GM21619 (cell line): ENCODE measurements around the gene ENO4.

Experiments used
- ATAC-seq: cut with Tn5 transposase; IDR thresholded peaks from one replicate; pipeline ENCODE4 v1.9.1; 2021; ENCODE audit not compliant: unreplicated experiment

ENO4 gene

DNA sequence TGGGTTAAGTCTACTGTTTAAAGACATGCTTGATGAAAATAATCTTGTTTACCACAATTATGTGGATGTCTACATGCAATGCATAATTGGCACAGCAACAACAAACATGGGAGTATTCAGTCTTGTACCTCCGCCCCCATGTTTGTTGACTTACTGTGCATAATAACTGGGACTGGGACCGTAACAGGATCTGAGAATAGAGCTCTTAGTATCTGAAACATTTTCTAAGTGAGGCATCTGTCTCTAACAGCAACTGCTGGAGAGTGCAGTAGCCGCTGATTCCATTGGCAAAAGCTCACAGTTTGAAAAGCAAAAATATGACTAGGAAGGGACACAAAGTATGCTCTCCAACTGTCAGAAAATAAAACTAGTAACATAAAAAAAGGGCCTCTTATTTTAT is 61.6 kb downstream of the ENO4 start:
- ATAC-seq = no peak

DNA sequence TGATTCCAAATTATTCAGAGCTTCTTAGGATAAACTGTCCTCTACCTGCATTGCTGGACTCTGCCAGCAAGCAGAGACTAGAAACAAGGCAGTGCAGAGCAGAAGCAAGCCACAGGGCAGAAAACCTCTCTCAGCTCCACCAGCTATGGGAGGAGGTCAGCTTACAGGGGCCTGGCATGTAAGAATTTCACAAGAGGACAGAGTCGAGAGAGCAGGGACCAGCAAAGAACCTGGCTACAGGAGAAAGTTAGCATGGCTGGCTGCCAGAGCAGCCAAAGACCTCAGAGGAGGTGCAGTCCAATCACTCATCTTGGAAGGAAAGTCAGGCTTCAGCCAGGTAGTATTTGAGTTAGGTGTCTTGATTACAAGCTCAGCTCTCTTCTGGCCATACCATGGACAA is 62.9 kb downstream of the ENO4 start:
- no peak for ATAC-seq

DNA sequence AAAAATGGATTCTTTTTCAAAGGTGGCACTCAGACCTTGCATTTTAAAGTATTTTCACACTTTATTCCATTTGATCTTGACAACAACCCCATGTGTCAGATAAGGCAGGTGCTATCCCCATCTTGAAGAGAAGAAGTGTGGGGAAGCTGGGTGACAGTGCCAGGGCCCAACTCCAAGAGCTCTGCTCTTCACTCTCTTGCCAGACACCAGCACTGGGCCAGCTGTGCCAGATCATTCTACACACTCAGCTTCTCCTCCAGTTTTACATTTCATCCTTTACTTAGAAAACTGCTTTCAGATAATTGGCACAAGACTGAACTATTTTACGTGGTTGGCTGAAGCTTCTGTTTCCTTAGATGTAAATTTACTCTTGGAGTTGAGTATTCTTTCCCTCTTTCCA is 64.4 kb downstream of the ENO4 start:
- no peak for ATAC-seq

DNA sequence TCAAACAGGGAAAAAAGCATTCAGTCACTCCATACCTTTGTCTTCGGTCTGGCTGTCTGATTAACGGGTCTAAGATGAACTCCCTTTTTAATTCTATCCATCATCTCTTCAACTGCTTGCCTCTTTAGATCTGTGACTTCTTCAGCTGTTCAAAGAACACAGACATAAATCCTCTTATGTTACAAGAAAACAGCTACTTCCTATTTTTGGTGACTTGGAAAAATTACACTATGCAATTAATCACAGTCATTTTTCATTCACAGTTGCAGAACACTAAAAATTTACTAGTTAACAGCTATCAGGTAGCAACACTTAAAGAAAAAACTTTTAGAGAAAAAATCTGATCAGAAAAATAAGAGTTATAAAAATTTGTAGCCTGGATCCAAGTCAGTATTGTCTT is 66.0 kb downstream of the ENO4 start:
- no peak for ATAC-seq

DNA sequence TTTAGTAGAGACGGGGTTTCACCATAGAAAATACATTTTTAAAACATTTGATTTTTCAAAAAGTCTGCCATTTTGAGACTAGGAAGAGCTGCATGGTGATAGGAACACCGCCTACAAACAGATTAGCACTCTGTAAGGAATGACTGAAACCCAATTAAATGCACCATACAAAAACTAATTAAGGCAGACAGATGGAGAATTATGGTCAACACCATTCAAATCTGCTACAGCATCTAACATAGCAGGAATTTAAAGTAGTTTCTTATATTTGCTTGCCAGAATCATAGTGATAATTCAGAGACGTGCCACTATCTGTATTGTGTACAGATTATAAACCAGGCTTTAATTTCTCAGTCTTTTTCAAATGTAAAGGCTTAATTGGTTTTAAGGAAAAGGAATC is 68.2 kb downstream of the ENO4 start:
- ATAC-seq = no peak

DNA sequence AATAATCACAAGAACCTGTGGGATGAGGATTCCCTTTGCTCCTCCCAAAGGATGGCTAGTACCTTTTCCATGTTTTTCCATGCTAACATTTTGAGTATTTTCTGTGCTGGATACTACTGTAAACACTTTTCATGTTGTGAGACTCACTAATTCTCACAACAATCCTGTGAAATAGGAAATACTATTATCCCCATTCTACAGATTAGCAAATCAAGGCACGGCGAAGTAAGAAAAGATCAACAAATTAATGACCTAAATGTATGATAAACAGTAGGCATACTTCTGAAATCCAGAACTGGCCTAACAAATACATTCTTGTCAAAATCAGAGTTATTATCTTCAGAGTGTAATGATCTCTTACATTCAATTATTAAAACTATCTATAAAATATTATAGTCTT is 69.3 kb downstream of the ENO4 start:
- no peak for ATAC-seq

DNA sequence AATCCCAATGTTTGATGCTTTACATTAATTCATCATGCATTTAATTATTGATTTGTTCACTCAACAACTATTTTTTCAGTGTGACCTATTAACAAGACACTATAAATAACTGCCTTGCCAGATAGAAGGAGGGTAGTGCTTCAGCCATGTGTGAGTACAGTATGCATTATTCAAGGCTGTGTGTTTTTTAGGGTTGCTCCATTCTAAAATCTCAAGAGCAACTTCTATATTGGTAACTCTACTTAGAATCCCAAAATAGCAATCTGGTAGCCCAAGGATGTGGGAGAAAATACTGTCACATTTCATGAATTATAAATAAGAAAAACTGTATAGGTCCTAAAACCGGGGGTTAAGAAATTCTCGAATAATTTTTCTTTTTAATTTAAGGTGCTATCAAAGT is 69.9 kb downstream of the ENO4 start:
- no peak for ATAC-seq

DNA sequence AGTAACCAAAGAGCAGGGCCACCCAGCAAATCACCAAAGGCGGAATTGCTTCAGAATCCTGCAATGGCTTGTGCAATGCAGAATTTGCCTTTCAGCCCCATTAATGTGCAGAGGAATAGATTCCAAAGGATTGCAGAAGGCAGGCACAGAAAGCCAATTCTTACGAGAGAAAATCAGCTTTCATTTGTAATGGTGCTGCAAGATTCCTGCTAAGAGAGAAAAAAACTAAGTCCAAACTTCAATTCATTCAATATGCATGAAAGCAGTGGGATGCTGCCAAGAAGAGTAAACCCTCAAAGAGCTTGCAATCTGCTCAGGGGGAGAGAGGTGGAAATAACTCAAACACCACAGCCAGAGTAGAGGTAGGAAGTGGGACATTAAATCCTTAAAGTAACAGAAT is 70.4 kb downstream of the ENO4 start:
- ATAC-seq = no peak

DNA sequence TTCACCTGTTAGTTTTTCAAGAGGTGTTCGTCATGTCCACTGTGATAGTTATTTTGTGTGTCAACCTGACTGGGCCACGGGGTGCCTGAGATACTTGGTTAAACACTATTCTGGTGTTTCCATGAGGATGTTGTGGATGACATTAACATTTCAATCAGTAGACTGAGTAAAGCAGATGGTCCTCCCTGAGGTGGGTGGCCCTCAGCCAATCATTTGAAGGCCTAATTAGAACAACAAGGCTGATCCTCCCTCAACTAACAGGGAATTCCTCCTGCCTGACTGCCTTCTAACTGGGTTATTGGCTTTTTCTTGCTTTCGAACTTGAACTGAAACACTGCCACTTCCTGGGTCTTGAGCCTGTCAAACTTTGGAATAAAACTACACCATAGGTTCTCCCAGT is 75.8 kb downstream of the ENO4 start:
- no peak for ATAC-seq

DNA sequence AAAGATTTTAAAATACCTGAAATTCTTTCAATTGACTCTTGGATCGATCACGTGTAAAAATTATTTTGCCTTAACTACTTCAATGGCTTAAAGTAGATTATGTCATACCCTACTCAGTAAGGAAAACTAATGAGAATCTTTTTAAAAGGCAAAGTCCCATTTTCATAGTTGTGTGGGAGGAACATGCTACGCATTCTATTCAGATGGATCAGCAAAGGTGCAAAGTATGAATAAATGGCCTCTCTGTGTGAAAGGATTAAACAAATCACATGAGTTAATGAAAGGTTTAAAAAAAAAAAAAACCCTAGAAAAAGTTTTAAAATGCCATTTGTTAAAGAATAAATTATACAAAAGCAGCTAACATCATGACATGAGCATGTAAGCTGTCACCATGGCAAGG is 77.1 kb downstream of the ENO4 start:
- no peak for ATAC-seq

DNA sequence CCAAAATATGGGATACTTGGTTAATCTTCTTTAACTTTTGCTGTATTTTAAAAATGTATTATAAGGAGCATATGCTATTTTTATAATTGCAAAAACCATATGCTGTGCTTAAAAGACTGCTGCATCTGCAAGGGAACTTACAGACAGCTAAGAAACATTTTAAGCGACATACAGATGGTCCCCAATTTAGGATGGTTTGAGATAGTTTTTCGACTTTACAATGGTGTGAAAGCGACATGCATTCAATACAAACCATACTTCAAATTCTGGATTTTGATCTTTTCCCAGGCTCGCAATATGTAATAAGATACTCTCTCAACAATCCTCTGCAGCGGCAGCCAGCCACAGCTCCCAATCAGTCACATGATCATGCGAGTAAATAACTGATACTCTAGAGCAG is 82.5 kb downstream of the ENO4 start:
- no peak for ATAC-seq
